ENCODE measurements around the gene TRDMT1.

The TRDMT1 gene, protein sequence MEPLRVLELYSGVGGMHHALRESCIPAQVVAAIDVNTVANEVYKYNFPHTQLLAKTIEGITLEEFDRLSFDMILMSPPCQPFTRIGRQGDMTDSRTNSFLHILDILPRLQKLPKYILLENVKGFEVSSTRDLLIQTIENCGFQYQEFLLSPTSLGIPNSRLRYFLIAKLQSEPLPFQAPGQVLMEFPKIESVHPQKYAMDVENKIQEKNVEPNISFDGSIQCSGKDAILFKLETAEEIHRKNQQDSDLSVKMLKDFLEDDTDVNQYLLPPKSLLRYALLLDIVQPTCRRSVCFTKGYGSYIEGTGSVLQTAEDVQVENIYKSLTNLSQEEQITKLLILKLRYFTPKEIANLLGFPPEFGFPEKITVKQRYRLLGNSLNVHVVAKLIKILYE

GRCh38 chr10:17200912-17201793 is at the start of gene TRDMT1:
Gene TRDMT1 (minus strand): TSS chr10:17201672. CDS start chr10:17201634, 38 bp downstream.
- peak; percentile 70 for DNase-seq (ENCODE audit: low spot score)

DNA sequence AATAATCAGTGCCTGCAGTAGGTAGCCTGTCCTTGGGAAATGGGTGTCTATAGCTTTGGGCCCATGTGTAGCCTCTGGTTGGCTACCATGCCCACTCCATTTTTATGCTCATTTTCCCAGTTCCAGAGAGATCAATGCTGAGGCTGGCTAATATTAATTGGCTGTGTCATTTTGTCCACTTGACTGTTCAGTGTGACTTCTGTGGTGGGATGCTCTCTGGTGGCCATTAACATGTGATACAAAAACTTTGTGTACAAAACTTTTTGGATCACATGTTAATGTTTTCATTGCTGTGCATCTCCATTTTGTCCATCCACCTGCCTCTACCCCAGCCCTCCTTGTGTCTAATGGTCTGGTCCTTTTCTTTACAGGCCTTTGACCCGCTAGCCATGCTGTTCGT is 49.3 kb upstream of the TRDMT1 start:
- no peak for DNase-seq (ENCODE audit: low spot score)

- DNase-seq (ENCODE audit: low spot score): no peak
Observed at GRCh38 chr10:17249820-17250219, 48.3 kb upstream of the TRDMT1 start.

- no peak for DNase-seq (ENCODE audit: low spot score)
Observed at GRCh38 chr10:17248964-17249363, 47.5 kb upstream of the TRDMT1 start.

GRCh38 chr10:17247210-17247609 is 45.7 kb upstream of the TRDMT1 start:
- DNase-seq (ENCODE audit: low spot score): no peak

DNA sequence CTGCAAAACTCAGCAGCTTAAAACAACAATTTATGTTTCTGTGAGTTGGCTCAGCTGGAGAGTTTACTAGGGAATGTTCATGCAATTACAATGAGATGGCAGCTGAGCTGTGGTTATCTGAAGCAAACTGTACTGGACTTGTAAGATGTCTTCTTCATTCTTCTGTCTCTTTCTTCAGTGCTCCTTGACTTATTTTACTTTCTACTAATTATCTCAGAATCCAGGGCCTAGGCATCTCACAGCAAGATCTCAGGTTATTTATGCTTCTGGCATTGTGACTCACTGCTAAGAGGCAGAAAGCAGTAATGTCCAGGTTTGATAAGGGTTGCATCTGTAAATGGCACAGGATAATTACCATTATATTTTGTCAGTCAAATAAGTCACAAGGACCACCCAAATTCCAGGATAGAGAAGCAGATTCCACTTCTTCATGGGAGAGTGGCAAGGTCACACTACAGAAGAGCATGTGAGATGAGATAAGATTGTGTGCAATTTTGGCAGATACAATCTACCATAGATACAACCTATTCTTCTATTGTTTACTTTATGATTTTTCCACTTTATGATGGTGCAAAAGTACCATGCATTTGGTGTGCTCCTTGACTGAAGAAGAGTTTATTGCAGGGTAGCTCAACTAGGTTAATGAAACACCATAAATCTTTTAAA is 43.4 kb upstream of the TRDMT1 start:
- DNase-seq (ENCODE audit: low spot score): no peak

DNA sequence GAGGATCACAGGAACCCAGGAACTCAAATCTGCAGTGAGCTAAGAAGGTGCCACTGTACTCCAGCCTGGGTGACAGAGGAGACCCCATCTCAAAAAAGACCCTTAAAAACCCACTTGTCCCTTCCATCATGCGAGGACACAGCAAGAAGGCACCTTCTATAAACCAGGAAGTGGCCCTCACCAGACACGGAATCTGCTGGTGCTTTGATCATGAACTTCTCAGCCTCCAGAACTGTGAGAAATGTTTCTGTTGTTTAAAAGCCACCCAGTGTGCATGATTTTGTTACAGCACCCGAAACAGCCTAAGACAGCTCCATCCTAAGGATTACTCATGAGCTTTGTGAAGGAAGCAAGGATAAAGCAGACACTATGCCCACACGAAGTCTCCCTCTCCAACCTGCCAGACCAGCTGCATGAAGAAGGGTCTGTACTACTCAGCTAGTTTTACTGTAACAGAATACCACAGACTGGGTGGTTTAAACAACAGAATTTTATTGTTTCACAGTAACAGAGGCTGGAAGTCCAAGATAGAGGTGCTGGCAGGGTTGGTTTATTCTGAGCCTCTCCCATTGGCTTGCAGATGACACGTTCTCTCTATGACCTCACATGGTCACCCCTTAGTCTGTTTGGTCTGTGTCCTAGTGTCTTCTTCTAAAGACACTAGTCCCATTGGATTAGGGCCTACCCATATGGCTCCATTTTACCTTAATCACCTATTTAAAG is 40.3 kb upstream of the TRDMT1 start:
- no peak for DNase-seq (ENCODE audit: low spot score)

- DNase-seq (ENCODE audit: low spot score): no peak
Observed at GRCh38 chr10:17240616-17241015, 39.1 kb upstream of the TRDMT1 start.

- no peak for DNase-seq (ENCODE audit: low spot score)
Observed at GRCh38 chr10:17240096-17240495, 38.6 kb upstream of the TRDMT1 start.

DNA sequence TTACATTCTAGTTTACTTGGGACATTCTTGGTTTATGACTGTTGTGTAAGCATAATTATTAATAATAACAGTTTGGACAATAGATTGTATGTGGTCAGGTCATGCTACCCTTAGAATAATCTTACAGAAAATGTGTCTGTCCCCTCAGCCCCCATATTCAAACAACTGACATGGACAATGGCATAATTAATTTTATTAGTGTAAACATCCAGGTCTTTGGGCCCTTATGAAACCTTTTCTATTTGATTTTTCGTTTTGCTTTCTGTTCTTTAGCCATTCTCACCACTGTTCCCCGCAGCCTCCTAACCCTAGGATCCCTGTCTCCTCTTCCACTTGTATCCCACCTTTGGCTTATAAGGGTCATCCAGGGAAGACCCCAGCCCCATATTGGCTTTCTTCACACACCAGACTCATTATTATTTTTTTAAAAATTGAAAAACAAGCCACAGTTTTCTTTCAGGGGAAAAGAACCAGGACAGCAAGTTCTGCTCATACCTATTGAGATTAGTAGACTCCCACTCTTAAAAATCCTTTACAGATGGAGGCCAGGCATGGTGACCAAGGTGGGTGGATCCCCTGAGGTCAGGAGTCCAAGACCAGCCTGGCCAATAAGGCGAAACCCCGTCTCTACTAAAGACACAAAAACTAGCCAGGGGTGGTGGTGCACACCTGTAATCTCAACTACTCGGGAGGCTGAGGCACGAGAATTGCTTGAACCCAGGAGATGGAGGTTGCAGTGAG is 38.0 kb upstream of the TRDMT1 start:
- no peak for DNase-seq (ENCODE audit: low spot score)

DNA sequence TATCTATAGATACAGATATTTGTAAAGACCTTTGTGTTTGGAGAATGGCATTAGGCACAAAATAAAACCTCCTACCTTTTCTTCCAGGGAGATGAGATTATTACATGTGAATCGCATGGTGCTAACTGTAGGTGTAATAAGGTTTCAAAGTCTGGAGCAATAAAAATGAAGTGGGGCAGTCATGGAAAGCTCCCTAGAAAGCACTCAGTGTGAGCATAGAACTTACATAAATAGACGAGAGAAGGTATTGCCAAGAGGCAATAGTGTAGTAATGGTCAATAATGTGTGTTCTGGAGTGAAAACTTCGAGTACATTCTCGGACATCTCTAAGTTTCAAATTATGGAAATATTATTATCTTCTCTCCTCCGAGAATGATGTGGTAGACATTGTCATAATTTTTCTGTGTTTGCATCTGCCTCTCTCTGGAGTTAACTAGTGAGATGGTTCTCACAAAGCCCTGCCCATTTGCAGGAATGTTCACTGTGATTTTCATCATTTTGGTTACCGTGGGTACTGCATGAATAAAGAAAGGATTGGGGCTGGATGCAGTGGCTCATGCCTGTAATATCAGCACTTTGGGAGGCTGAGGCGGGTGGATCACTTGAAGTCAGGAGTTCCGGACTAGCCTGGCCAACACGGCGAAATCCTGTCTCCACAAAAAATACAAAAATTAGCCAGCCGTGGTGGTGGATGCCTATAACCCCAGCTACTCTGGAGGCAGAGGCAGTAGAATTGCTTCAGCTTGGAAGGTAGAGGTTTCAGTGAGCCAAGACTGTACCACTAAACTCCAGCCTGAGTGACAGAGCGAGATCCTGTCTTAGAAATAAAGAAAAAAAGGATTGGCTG is 37.2 kb upstream of the TRDMT1 start:
- no peak for DNase-seq (ENCODE audit: low spot score)

- no peak for DNase-seq (ENCODE audit: low spot score)
Observed at GRCh38 chr10:17237915-17238444, 36.5 kb upstream of the TRDMT1 start.

GRCh38 chr10:17237149-17237527 is 35.7 kb upstream of the TRDMT1 start:
- DNase-seq (ENCODE audit: low spot score): no peak

GRCh38 chr10:17236468-17237148 is 35.1 kb upstream of the TRDMT1 start:
- DNase-seq (ENCODE audit: low spot score): no peak

GRCh38 chr10:17235136-17235535 is 33.7 kb upstream of the TRDMT1 start:
- DNase-seq (ENCODE audit: low spot score): no peak

DNA sequence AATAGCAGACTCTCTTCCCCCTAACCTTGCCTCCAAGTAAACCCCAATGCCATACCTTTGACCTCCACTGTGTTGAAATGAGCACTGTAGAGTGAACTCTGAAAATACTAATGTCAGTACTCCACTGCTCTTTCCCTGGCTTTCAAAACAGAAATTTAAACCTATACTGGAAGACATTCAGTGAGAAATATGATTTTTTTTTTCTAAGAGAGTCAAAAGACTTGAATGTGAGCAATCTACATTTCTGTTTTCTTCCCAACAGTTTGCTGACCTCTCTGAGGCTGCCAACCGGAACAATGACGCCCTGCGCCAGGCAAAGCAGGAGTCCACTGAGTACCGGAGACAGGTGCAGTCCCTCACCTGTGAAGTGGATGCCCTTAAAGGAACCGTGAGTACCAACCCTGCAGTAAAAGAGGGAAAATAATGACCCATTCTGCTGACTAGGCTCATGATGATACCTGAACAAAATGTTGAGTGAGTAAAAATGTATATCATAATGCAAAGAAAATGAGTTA is 33.0 kb upstream of the TRDMT1 start:
- DNase-seq (ENCODE audit: low spot score): no peak

- no peak for DNase-seq (ENCODE audit: low spot score)
Observed at GRCh38 chr10:17233286-17233991, 32.0 kb upstream of the TRDMT1 start.

GRCh38 chr10:17232276-17232960 is 30.9 kb upstream of the TRDMT1 start:
- DNase-seq (ENCODE audit: low spot score): no peak

All from hepatic stellate cell (primary cell).